Dendritic cell treated with granulocyte-macrophage colony-stimulating factor and Interleukin-4, amounts not matched to agents 40 ng/mL and 50 ng/mL, for 4 days (primary cell): ENCODE results near the gene MOB3B.

Experiments
- H3K27ac Mint-ChIP-seq: one replicate; pipeline ENCODE4 v1.8.0; 2022; ENCODE audit warnings: mild to moderate bottlenecking, mixed read lengths
- H3K27me3 Mint-ChIP-seq: one replicate; pipeline ENCODE4 v1.8.0; 2022; ENCODE audit warnings: mild to moderate bottlenecking, mixed read lengths
- H3K36me3 Mint-ChIP-seq: one replicate; pipeline ENCODE4 v1.8.0; 2022; ENCODE audit warnings: low read depth, mixed read lengths
- H3K4me1 Mint-ChIP-seq: one replicate; pipeline ENCODE4 v1.8.0; 2022; ENCODE audit warnings: low read depth, mixed read lengths
- H3K4me3 Mint-ChIP-seq: one replicate; pipeline ENCODE4 v1.8.0; 2022; ENCODE audit warnings: mild to moderate bottlenecking, moderate library complexity, mixed read lengths
- H3K9me3 Mint-ChIP-seq: one replicate; pipeline ENCODE4 v1.8.0; 2022; ENCODE audit warnings: mixed read lengths
- intact Hi-C: fragments of 100-400 bp; cut with micrococcal nuclease; formaldehyde crosslinking; loops from one replicate; pipeline ENCODE4 v1.15.0; 2022

Gene MOB3B

GRCh38 chr9:27280249-27280648, 249.4 kb downstream of the MOB3B start:
- no peaks in the 10 kb centered on the region for H3K36me3 Mint-ChIP-seq
- H3K27ac Mint-ChIP-seq: peak overlapping the region; percentile 86
- intact Hi-C loops: no loop called here
- H3K4me1 Mint-ChIP-seq: peaks cover 34% of the 10 kb centered on the region
- H3K4me3 Mint-ChIP-seq: peak overlapping the region; percentile 34
- H3K9me3 Mint-ChIP-seq: no peaks in the 10 kb centered on the region
- H3K27me3 Mint-ChIP-seq: peaks cover 5% of the 10 kb centered on the region

- H3K4me1 Mint-ChIP-seq: peaks cover 34% of the 10 kb centered on the region
- no peak overlapping the region for H3K4me3 Mint-ChIP-seq
- intact Hi-C loops: loop anchor here (5.0 kb wide), 1 partner anchor 232 kb away; no protein-coding TSS in a partner anchor
- H3K9me3 Mint-ChIP-seq: no peaks in the 10 kb centered on the region
- H3K27me3 Mint-ChIP-seq: peaks cover 5% of the 10 kb centered on the region
- no peaks in the 10 kb centered on the region for H3K36me3 Mint-ChIP-seq
- peak overlapping the region; percentile 41 for H3K27ac Mint-ChIP-seq
Measured at GRCh38 chr9:27279611-27280010, 250.0 kb downstream of the MOB3B start.

- Mint-ChIP-seq H3K27me3 (peaks cover 2% of the 10 kb centered on the region), H3K36me3 (no peaks in the 10 kb centered on the region), H3K27ac (no peak overlapping the region), H3K9me3 (no peaks in the 10 kb centered on the region), H3K4me1 (peaks cover 34% of the 10 kb centered on the region), H3K4me3 (no peak overlapping the region)
- intact Hi-C loops: loop anchor here (5.0 kb wide), 1 partner anchor 231 kb away; no protein-coding TSS in a partner anchor
Measured at GRCh38 chr9:27278374-27278773, 251.2 kb downstream of the MOB3B start.

GRCh38 chr9:27276193-27277030, 253.2 kb downstream of the MOB3B start:
- Mint-ChIP-seq H3K4me3 (no peak overlapping the region), H3K9me3 (no peaks in the 10 kb centered on the region), H3K27me3 (no peaks in the 10 kb centered on the region), H3K36me3 (no peaks in the 10 kb centered on the region), H3K27ac (no peak overlapping the region), H3K4me1 (peaks cover 24% of the 10 kb centered on the region)
- intact Hi-C loops: loop anchor here (2.0 to 5.0 kb wide), 2 partner anchors 229 to 244 kb away; no protein-coding TSS in a partner anchor
